ENCODE results near the gene COL17A1.

- TF ChIP-seq CTCF (conservative IDR thresholded peaks at IDR 0.05) (no peak), EZH2 (IDR thresholded peaks at IDR 0.05; ENCODE audit: low read depth) (no peak)
Observed at GRCh38 chr10:104069613-104070012, 16.1 kb downstream of the COL17A1 start.

Measured in PC-9 (cell line).